Uterus (tissue), 2 donors: ENCODE measurements around the gene ALAS1.

Experiments
- POLR2A ChIP-seq, 2 donors: fragments of 450-650 bp; IDR thresholded peaks; one replicate each; pipeline ENCODE4 v1.6.1; 2016; ENCODE audit warnings: antibody characterized with exemption in 2 of 2, mild to moderate bottlenecking in 1 of 2, moderate library complexity in 1 of 2
- TF ChIP-seq, protein P1 (sequence below), 4 experiments: fragments of 200-600 bp in 2 of 4; fragments of 450-650 bp in 2 of 4; sonication (generic) in 2 of 4; IDR thresholded peaks; one replicate each; pipeline ENCODE4 v1.5.1; 2016 to 2019; ENCODE audit warnings: antibody characterized with exemption in 4 of 4, mild to moderate bottlenecking in 2 of 4, moderate library complexity in 1 of 4

DNA sequence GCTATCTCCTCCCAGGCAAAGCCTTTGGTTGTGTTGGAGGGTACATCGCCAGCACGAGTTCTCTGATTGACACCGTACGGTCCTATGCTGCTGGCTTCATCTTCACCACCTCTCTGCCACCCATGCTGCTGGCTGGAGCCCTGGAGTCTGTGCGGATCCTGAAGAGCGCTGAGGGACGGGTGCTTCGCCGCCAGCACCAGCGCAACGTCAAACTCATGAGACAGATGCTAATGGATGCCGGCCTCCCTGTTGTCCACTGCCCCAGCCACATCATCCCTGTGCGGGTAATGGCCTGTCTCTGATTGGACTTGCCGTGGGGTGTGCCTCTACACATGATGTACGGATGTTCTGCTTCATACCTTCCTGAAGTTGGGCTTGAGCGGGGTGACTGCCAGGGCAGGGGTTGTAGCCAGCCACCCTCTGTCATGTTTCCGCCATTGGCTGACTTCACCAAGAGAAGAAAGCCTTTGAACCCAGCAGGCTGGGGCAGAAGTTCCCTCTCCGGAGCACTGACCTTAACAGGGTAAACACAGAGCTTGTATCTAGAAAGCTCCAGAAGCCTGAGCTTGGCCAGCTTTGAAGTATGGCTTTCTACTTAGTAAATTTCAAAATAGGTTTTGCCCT lies 13.4 kb downstream of the ALAS1 start:
- TF ChIP-seq, protein P1, sequence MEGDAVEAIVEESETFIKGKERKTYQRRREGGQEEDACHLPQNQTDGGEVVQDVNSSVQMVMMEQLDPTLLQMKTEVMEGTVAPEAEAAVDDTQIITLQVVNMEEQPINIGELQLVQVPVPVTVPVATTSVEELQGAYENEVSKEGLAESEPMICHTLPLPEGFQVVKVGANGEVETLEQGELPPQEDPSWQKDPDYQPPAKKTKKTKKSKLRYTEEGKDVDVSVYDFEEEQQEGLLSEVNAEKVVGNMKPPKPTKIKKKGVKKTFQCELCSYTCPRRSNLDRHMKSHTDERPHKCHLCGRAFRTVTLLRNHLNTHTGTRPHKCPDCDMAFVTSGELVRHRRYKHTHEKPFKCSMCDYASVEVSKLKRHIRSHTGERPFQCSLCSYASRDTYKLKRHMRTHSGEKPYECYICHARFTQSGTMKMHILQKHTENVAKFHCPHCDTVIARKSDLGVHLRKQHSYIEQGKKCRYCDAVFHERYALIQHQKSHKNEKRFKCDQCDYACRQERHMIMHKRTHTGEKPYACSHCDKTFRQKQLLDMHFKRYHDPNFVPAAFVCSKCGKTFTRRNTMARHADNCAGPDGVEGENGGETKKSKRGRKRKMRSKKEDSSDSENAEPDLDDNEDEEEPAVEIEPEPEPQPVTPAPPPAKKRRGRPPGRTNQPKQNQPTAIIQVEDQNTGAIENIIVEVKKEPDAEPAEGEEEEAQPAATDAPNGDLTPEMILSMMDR (IDR thresholded peaks at IDR 0.05) = no peak
- no peak for TF ChIP-seq POLR2A (IDR thresholded peaks at IDR 0.05)
